HG03025 (cell line): ENCODE results near the gene PRR22.
"Not testable (repeated sequence)": the region's sequence is repeated elsewhere in the genome, so short reads cannot be mapped to it uniquely, and the experiment has no call there.

ENCODE experiments used
- ATAC-seq: cut with Tn5 transposase; IDR thresholded peaks from one replicate; pipeline ENCODE4 v1.9.1; 2021; ENCODE audit warnings: mild to moderate bottlenecking, moderate library complexity; ENCODE audit not compliant: unreplicated experiment, low FRiP score

PRR22 gene

GRCh38 chr19:5765220-5765619, 19.3 kb downstream of the PRR22 start:
- no peak for ATAC-seq

DNA sequence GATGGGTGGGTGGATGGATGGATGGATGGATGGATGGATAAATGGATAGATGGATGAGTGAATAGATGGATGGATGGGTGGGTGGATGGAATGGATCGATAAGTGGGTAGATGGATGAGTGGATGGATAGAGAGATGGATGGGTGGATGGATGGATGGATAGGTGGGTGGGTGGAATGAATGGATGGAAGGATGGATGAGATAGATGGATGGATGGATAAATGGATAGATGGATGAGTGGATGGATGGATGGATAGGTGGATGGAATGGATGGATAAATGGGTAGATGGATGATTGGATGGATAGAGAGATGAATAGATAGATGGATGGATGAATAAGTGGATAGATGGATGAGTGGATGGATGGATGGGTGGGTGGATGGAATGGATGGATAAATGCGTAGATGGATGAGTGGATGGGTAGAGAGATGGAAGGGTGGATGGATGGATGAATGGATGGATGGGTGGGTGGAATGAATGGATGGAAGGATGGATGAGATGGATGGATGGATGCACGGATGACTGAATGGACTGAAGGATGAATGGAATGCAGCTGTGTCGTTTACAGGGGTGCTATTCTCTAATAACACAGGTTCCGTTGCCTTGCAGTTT, 21.8 kb downstream of the PRR22 start:
- ATAC-seq, result no peak

- ATAC-seq, result no peak
These were observed 30.8 kb downstream of the PRR22 start for GRCh38 chr19:5753743-5754142.

GRCh38 chr19:5751709-5752108, 32.8 kb downstream of the PRR22 start:
- no peak for ATAC-seq

DNA sequence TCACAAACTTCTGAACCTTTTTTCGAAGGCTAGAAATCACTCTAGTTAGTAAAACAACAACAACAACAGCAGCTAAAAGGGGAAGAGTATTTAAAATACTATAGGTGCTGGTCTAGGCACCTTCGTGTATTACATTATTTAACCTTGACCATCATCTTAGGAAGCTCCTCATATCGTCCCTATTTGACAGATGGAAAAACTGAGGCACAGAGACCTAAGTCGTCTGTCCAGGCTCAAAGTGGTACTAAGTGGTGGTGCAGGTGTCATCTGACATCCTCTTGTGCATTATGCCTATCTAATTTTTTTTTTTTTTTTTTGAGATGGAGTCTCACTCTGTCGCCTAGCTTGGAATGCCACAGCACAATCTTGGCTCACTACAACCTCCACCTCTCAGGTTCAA, 35.0 kb downstream of the PRR22 start:
- ATAC-seq, result no peak

- ATAC-seq, result not testable (repeated sequence)
These were observed 35.6 kb downstream of the PRR22 start for GRCh38 chr19:5748920-5749319.

DNA sequence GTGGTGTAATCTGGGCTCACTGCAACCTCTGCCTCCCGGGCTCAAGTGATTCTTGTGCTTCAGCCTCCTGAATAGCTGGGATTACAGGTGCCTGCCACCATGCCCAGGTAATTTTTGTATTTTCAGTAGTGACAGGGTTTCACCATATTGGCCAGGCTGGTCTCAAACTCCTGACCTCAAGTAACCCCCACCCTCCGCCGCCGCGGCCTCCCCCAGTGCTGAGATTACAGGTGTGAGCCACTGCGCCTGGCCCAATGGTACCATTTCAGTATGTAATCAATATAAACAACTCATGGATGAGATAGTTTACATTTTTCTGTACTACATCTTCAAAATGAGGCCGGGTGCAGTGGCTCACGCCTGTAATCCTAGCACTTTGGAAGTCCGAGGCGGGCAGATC, 39.5 kb downstream of the PRR22 start:
- ATAC-seq, result not testable (repeated sequence)

GRCh38 chr19:5743630-5744029, 40.9 kb downstream of the PRR22 start:
- no peak for ATAC-seq

GRCh38 chr19:5742051-5742450, 42.5 kb downstream of the PRR22 start:
- ATAC-seq, result no peak

- no peak for ATAC-seq
These were observed 46.1 kb downstream of the PRR22 start for GRCh38 chr19:5738423-5738822.

- ATAC-seq, result not testable (repeated sequence)
These were observed 51.4 kb downstream of the PRR22 start for GRCh38 chr19:5733172-5733571.
